OCI-LY7 (cell line): ENCODE data around the gene SMC1A. TPM values are rescaled to one million over a fixed set of nuclear protein-coding genes. Genes with fewer than 3 reads are reported as not detected.

ENCODE experiments used
- BruUV-seq: library from RNA; stranded (reverse); fragments of 400-500 nt; replicated peaks from 2 replicates; lab custom pipeline; 2021; lab: Mats Ljungman, UMichigan
- CTCF ChIA-PET: fragments of 300-600 bp; sonication (Branson Sonifier 250); formaldehyde crosslinking; loops from one replicate; lab custom pipeline; 2022; ENCODE audit warnings: antibody characterized with exemption; ENCODE audit not compliant: unreplicated experiment; lab: Charles Lee
- POLR2A ChIA-PET: fragments of 300-600 bp; sonication (Branson Sonifier 250); formaldehyde crosslinking; loops from one replicate; lab custom pipeline; 2022; ENCODE audit warnings: antibody characterized with exemption; lab: Charles Lee
- DNase-seq: peaks from one replicate; pipeline ENCODE4 v3.0.0-alpha.2; 2015; ENCODE audit warnings: low spot score
- H2AFZ ChIP-seq: fragments of 200-600 bp; sonication (generic), shearing (Covaris generic); 2 replicates; pipeline ENCODE4 v1.6.1; 2014; ENCODE audit warnings: mild to moderate bottlenecking, antibody characterized with exemption, low read length, moderate library complexity
- H3K27ac ChIP-seq: fragments of 200-600 bp; sonication (generic); 2 replicates; pipeline ENCODE4 v1.5.1; 2014; ENCODE audit warnings: mixed run types, low read depth, mild to moderate bottlenecking, moderate library complexity, low read length, inconsistent platforms; ENCODE audit not compliant: poor library complexity, severe bottlenecking
- H3K36me3 ChIP-seq: fragments of 200-600 bp; sonication (generic); 2 replicates; pipeline ENCODE4 v1.6.1; 2014; ENCODE audit warnings: mild to moderate bottlenecking, antibody characterized with exemption, low read length, moderate library complexity, mixed read lengths; ENCODE audit not compliant: insufficient read depth
- H3K4me1 ChIP-seq: fragments of 200-600 bp; sonication (generic); 2 replicates; pipeline ENCODE4 v1.5.1; 2014; ENCODE audit warnings: mild to moderate bottlenecking, low read length; ENCODE audit not compliant: insufficient read depth, poor library complexity, severe bottlenecking
- H3K4me2 ChIP-seq: fragments of 200-600 bp; sonication (generic); 2 replicates; pipeline ENCODE4 v1.6.1; 2014; ENCODE audit warnings: mild to moderate bottlenecking, low read length
- H3K4me3 ChIP-seq: fragments of 200-600 bp; sonication (generic); 2 replicates; pipeline ENCODE4 v1.5.1; 2014; ENCODE audit warnings: mild to moderate bottlenecking, low read depth, low read length; ENCODE audit not compliant: poor library complexity, severe bottlenecking
- H3K79me2 ChIP-seq: fragments of 200-600 bp; sonication (generic); 2 replicates; pipeline ENCODE4 v1.6.1; 2016; ENCODE audit warnings: low read depth, mild to moderate bottlenecking, low read length, moderate library complexity, mixed read lengths; ENCODE audit not compliant: insufficient read depth
- H3K9me2 ChIP-seq: fragments of 200-600 bp; sonication (generic); 2 replicates; pipeline ENCODE4 v1.6.1; 2016; ENCODE audit warnings: mild to moderate bottlenecking, low read length, mixed read lengths; ENCODE audit not compliant: insufficient read depth
- H3K9me3 ChIP-seq: fragments of 200-600 bp; sonication (generic); 2 replicates; pipeline ENCODE4 v1.6.1; 2014; ENCODE audit warnings: mild to moderate bottlenecking, mixed run types, low read length, mixed read lengths
- H4K20me1 ChIP-seq: fragments of 200-600 bp; sonication (generic); 2 replicates; pipeline ENCODE4 v1.6.1; 2014; ENCODE audit warnings: mild to moderate bottlenecking, antibody characterized with exemption, low read length, moderate library complexity, mixed read lengths; ENCODE audit not compliant: insufficient read depth
- CTCF ChIP-seq: fragments of 200-600 bp; sonication (generic); conservative IDR thresholded peaks from 2 replicates; pipeline ENCODE4 v1.5.1; 2014; ENCODE audit warnings: mild to moderate bottlenecking, antibody characterized with exemption, low read length, moderate library complexity, mixed read lengths
- EZH2phosphoT487 ChIP-seq: fragments of 200-600 bp; sonication (generic); IDR thresholded peaks from 2 replicates; pipeline ENCODE4 v1.6.1; 2018; ENCODE audit warnings: low read depth, borderline replicate concordance, mild to moderate bottlenecking, mixed run types, antibody characterized with exemption, low read length, moderate library complexity, mixed read lengths
- intact Hi-C: fragments of 100-400 bp; cut with micrococcal nuclease; formaldehyde crosslinking; loops from one replicate; pipeline ENCODE4 v1.10.0; 2022; ENCODE audit not compliant: unreplicated experiment
- total RNA-seq, 2 experiments: library from RNA; depleted of rRNA in 1 of 2; stranded (reverse); fragments of >200 nt in 1 of 2; shearing (Covaris generic) in 1 of 2; gene quantifications; 2 replicates each; pipeline ENCODE4 v1.2.3, GENCODE V29; 2014 to 2022

The SMC1A gene
- total RNA-seq, 2 experiments from 2014 or later: 41.6 to 134 TPM

GRCh38 chrX:53395605-53396298 lies 26.7 kb downstream of the SMC1A start:
- no peak overlapping the region for H2AFZ ChIP-seq
- POLR2A ChIA-PET: interaction anchor here (0.5 kb wide), 1 partner anchor 86 kb away, joined by 3 read pairs; no protein-coding TSS in a partner anchor
- H3K36me3 ChIP-seq: peaks cover 70% of the 10 kb centered on the region
- CTCF ChIA-PET: no interaction called here
- H4K20me1 ChIP-seq: no peaks in the 10 kb centered on the region
- no peaks in the 10 kb centered on the region for H3K4me1 ChIP-seq
- BruUV-seq: no TSS peak
- H3K9me2 ChIP-seq: no peaks in the 10 kb centered on the region
- TF ChIP-seq CTCF: no peak
- TF ChIP-seq EZH2phosphoT487: no peak
- no peaks in the 10 kb centered on the region for H3K9me3 ChIP-seq
- DNase-seq: no peak
- H3K4me2 ChIP-seq: no peak overlapping the region
- intact Hi-C loops: no loop called here
- H3K79me2 ChIP-seq: no peaks in the 10 kb centered on the region
- H3K27ac ChIP-seq: no peak overlapping the region
- no peak overlapping the region for H3K4me3 ChIP-seq

GRCh38 chrX:53383376-53384076 lies 38.9 kb downstream of the SMC1A start:
- intact Hi-C loops: no loop called here
- H3K36me3 ChIP-seq: peaks cover 85% of the 10 kb centered on the region

More at GRCh38 chrX:53383376-53384076, 38.9 kb downstream of the SMC1A start:
- H3K9me3 ChIP-seq: no peaks in the 10 kb centered on the region
- CTCF ChIA-PET: no interaction called here
- no TSS peak for BruUV-seq
- H3K9me2 ChIP-seq: no peaks in the 10 kb centered on the region
- no peaks in the 10 kb centered on the region for H3K79me2 ChIP-seq
- POLR2A ChIA-PET: no interaction called here
- H3K27ac ChIP-seq: no peak overlapping the region
- H2AFZ ChIP-seq: no peak overlapping the region
- H4K20me1 ChIP-seq: no peaks in the 10 kb centered on the region
- TF ChIP-seq EZH2phosphoT487 (no peak), CTCF (no peak)
- H3K4me1 ChIP-seq: no peaks in the 10 kb centered on the region
- H3K4me3 ChIP-seq: no peak overlapping the region
- no peak overlapping the region for H3K4me2 ChIP-seq
- no peak for DNase-seq
